HTERT RPE-1 (cell line): ENCODE results near the gene DACH2.

ENCODE experiments used
- in situ Hi-C: fragments of 300-500 bp; cut with MboI; formaldehyde crosslinking; loops from 4 replicates; pipeline ENCODE4 v1.14.3; 2020; ENCODE audit warnings: low sequenced_read_pairs

The DACH2 gene

GRCh38 chrX:86747091-86747490 is 598.8 kb downstream of the DACH2 start:
- in situ Hi-C loops = no loop called here

- in situ Hi-C loops = no loop called here
Measured at GRCh38 chrX:86805241-86805640, 657.0 kb downstream of the DACH2 start.

GRCh38 chrX:86806786-86807185 is 658.5 kb downstream of the DACH2 start:
- in situ Hi-C loops = no loop called here

- in situ Hi-C loops = no loop called here
Measured at GRCh38 chrX:86809651-86810050, 661.4 kb downstream of the DACH2 start.

GRCh38 chrX:86829786-86830185 is 681.5 kb downstream of the DACH2 start:
- in situ Hi-C loops = no loop called here

GRCh38 chrX:86830685-86831084 is 682.4 kb downstream of the DACH2 start:
- in situ Hi-C loops = no loop called here

GRCh38 chrX:86845101-86845500 is 696.9 kb downstream of the DACH2 start:
- in situ Hi-C loops = no loop called here
